Progenitor cell of endocrine pancreas (in vitro differentiated cells): ENCODE data around the gene SCFD2. TPM values are rescaled to one million over a fixed set of nuclear protein-coding genes. Genes with fewer than 3 reads are reported as not detected.
"Not testable (repeated sequence)": the region's sequence is repeated elsewhere in the genome, so short reads cannot be mapped to it uniquely, and the experiment has no call there.

Experiments used
- DNase-seq: peaks from one replicate; pipeline ENCODE4 v3.0.0; 2021; ENCODE audit warnings: low spot score; ENCODE audit not compliant: unreplicated experiment
- H3K27ac Mint-ChIP-seq: 2 replicates; pipeline ENCODE4 v1.8.0; 2021; ENCODE audit warnings: mild to moderate bottlenecking, moderate library complexity, mixed read lengths
- H3K27me3 Mint-ChIP-seq: 2 replicates; pipeline ENCODE4 v1.8.0; 2021; ENCODE audit warnings: mixed read lengths
- H3K36me3 Mint-ChIP-seq: 2 replicates; pipeline ENCODE4 v1.8.0; 2022; ENCODE audit warnings: mixed read lengths; ENCODE audit not compliant: insufficient read depth
- H3K4me1 Mint-ChIP-seq: 2 replicates; pipeline ENCODE4 v1.8.0; 2021; ENCODE audit warnings: low read depth, mixed read lengths
- H3K4me3 Mint-ChIP-seq: 2 replicates; pipeline ENCODE4 v1.8.0; 2021; ENCODE audit warnings: low read depth, mild to moderate bottlenecking, moderate library complexity, mixed read lengths
- H3K9me3 Mint-ChIP-seq: 2 replicates; pipeline ENCODE4 v1.8.0; 2021; ENCODE audit warnings: low read depth, mixed read lengths
- CTCF ChIP-seq: fragments of 200-600 bp; sonication (generic); IDR thresholded peaks from one replicate; pipeline ENCODE4 v1.5.0; 2021; ENCODE audit warnings: antibody characterized with exemption, mild to moderate bottlenecking; ENCODE audit not compliant: unreplicated experiment
- total RNA-seq: library from RNA; stranded (reverse); gene quantifications from 2 replicates; pipeline ENCODE4 v1.2.1, GENCODE V29; 2021

SCFD2 gene
- total RNA-seq, 1 donor from 2014 or later = 12.5 TPM

- peak overlapping the region; percentile 93 for H3K27ac Mint-ChIP-seq
- no peak overlapping the region for H3K4me3 Mint-ChIP-seq
- no peak for DNase-seq
- H3K27me3 Mint-ChIP-seq = no peaks in the 10 kb centered on the region
- peaks cover 14% of the 10 kb centered on the region for H3K4me1 Mint-ChIP-seq
- H3K36me3 Mint-ChIP-seq = peaks cover 4% of the 10 kb centered on the region
- TF ChIP-seq CTCF = no peak
- no peaks in the 10 kb centered on the region for H3K9me3 Mint-ChIP-seq
These were observed 369.4 kb downstream of the SCFD2 start for GRCh38 chr4:52996261-52997131.

DNA sequence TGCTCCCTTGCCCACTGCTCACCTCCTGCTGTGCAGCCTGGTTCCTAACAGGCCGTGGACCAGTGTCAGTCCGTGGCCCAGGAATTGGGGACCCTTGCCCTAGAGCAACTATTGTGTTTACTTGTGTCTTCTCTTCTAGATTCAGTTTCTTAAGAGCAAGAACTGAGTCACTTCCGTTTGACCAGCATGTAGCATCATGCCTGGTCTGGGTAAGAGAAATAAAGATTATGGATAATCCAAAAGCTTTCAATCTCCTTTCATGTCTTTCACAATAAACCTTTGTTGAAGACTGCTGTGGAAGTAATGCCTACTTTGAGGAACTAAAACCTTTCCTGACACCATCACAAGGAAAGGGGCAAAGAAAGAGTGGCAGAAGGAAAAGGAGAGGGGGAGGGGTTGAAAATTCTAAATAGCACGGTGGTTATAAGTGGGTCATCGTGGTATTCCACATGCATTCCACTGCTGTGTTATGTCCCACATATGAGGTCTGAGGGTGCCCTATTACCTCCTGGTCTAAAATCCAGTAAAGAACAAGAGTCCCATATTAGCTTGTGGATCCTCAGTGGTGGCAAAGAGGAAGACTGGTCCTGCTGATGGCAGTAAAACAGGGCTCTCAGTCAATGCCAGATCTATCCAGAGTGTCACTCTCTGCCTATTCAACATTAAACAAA lies 370.4 kb downstream of the SCFD2 start:
- Mint-ChIP-seq H3K9me3 (peaks cover 4% of the 10 kb centered on the region), H3K4me3 (no peak overlapping the region), H3K27ac (no peak overlapping the region), H3K36me3 (peaks cover 11% of the 10 kb centered on the region), H3K27me3 (no peaks in the 10 kb centered on the region), H3K4me1 (peaks cover 14% of the 10 kb centered on the region)
- DNase-seq = no peak
- TF ChIP-seq CTCF = no peak

- Mint-ChIP-seq H3K4me3 (no peak overlapping the region), H3K4me1 (peaks cover 16% of the 10 kb centered on the region), H3K27me3 (no peaks in the 10 kb centered on the region), H3K27ac (no peak overlapping the region), H3K36me3 (peaks cover 9% of the 10 kb centered on the region), H3K9me3 (peaks cover 4% of the 10 kb centered on the region)
- TF ChIP-seq CTCF = no peak
- no peak for DNase-seq
These were observed 371.3 kb downstream of the SCFD2 start for GRCh38 chr4:52994567-52994966.

GRCh38 chr4:52993771-52994170 lies 372.1 kb downstream of the SCFD2 start:
- H3K27ac Mint-ChIP-seq = no peak overlapping the region
- H3K4me3 Mint-ChIP-seq = no peak overlapping the region
- H3K9me3 Mint-ChIP-seq = peaks cover 4% of the 10 kb centered on the region
- H3K4me1 Mint-ChIP-seq = peaks cover 16% of the 10 kb centered on the region
- no peaks in the 10 kb centered on the region for H3K27me3 Mint-ChIP-seq
- no peak for TF ChIP-seq CTCF
- H3K36me3 Mint-ChIP-seq = peaks cover 9% of the 10 kb centered on the region
- no peak for DNase-seq

GRCh38 chr4:52992551-52992950 lies 373.3 kb downstream of the SCFD2 start:
- not testable (repeated sequence) for DNase-seq, H3K36me3 Mint-ChIP-seq, H3K27me3 Mint-ChIP-seq, H3K4me3 Mint-ChIP-seq, H3K9me3 Mint-ChIP-seq, H3K27ac Mint-ChIP-seq
- peaks cover 18% of the 10 kb centered on the region for H3K4me1 Mint-ChIP-seq
